SH-SY5Y (cell line): Measurements from ENCODE around the gene RSPH6A.

Experiments used
- GATA2 ChIP-seq: IDR thresholded peaks from 2 replicates; pipeline ENCODE4 v1.6.1; 2011; ENCODE audit warnings: mild to moderate bottlenecking, low read depth, low read length
- GATA3 ChIP-seq: IDR thresholded peaks from 2 replicates; pipeline ENCODE4 v1.6.1; 2011; ENCODE audit warnings: low read depth, mild to moderate bottlenecking, low read length, moderate library complexity

GRCh38 chr19:45823182-45823581 is 8.1 kb upstream of the RSPH6A start:
- TF ChIP-seq GATA2 (no peak), GATA3 (no peak)
